ENCODE results near the gene POM121L2. TPM values are rescaled to one million over a fixed set of nuclear protein-coding genes. Genes with fewer than 3 reads are reported as not detected.

Gene POM121L2
- total RNA-seq, 1 donor from 2014 or later, result not detected

DNA sequence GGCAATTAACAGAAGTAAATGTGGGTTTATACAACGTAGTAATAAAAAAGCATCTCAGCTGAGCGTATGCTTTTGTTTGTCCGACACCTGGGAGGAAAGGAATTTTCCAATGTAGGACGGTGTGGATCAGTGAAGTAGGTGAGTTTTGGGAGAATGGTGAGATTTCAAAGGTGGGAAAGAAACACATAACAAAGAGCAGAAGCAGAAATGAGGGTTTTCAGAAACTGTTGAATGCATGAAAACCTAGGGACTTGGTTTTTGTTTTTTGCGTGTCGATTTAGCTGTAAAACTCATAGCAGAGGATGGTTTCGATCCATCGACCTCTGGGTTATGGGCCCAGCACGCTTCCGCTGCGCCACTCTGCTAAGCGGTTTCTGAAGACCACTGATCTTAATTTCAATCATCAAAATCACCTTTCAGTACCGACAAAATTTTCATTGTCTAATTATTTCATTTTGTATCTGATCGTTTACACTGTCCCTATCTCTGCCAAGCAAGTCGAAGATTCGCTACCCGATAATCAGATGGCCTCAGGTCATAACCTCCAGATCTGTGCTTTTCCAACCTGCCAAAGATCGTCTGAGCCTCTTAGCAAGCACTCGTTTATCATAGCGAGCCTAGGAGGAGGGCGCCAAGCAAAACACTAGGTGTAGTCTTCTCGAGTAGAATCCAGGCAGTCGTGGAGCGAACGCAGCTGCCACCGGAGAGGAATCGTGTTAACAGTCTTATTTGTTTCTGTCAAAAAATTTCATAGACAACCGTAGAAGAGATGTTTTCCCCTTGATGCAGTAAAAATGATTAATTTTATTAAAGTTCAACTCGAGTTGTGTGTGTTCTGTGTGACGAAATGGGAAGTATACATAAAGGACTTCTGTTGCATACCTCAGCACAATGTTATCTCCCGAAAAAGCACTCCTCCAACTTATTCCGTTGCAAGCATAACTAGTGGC lies 20.9 kb upstream of the POM121L2 start:
- no peaks in the 10 kb centered on the region for H3K36me3 ChIP-seq (ENCODE audit: control insufficient read depth, insufficient read depth, low read length)
- no peaks in the 10 kb centered on the region for H3K27me3 ChIP-seq (ENCODE audit: control insufficient read depth, insufficient read depth, low read length)
- peak overlapping the region; percentile 30 for H3K4me3 ChIP-seq (ENCODE audit: low read depth, low read length)
- peak; percentile 4 for DNase-seq (ENCODE audit: low read depth)
- TF ChIP-seq, protein P1, sequence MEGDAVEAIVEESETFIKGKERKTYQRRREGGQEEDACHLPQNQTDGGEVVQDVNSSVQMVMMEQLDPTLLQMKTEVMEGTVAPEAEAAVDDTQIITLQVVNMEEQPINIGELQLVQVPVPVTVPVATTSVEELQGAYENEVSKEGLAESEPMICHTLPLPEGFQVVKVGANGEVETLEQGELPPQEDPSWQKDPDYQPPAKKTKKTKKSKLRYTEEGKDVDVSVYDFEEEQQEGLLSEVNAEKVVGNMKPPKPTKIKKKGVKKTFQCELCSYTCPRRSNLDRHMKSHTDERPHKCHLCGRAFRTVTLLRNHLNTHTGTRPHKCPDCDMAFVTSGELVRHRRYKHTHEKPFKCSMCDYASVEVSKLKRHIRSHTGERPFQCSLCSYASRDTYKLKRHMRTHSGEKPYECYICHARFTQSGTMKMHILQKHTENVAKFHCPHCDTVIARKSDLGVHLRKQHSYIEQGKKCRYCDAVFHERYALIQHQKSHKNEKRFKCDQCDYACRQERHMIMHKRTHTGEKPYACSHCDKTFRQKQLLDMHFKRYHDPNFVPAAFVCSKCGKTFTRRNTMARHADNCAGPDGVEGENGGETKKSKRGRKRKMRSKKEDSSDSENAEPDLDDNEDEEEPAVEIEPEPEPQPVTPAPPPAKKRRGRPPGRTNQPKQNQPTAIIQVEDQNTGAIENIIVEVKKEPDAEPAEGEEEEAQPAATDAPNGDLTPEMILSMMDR (IDR thresholded peaks at IDR 0.05; ENCODE audit: insufficient read depth, low read length, poor library complexity, severe bottlenecking), result no peak

- DNase-seq (ENCODE audit: low read depth), result no peak
- no peaks in the 10 kb centered on the region for H3K27me3 ChIP-seq (ENCODE audit: control insufficient read depth, insufficient read depth, low read length)
- TF ChIP-seq, protein P1 (IDR thresholded peaks at IDR 0.05; ENCODE audit: insufficient read depth, low read length, poor library complexity, severe bottlenecking), result no peak
Measured at GRCh38 chr6:27327023-27327738, 15.1 kb upstream of the POM121L2 start.

GRCh38 chr6:27321901-27322300 lies 9.8 kb upstream of the POM121L2 start:
- H3K27me3 ChIP-seq (ENCODE audit: control insufficient read depth, insufficient read depth, low read length), result peaks cover 3% of the 10 kb centered on the region
- DNase-seq (ENCODE audit: low read depth), result no peak
- TF ChIP-seq, protein P1 (IDR thresholded peaks at IDR 0.05; ENCODE audit: insufficient read depth, low read length, poor library complexity, severe bottlenecking), result no peak
- no peaks in the 10 kb centered on the region for H3K36me3 ChIP-seq (ENCODE audit: control insufficient read depth, insufficient read depth, low read length)
- no peak overlapping the region for H3K4me3 ChIP-seq (ENCODE audit: low read depth, low read length)

More at GRCh38 chr6:27327023-27327738, 15.1 kb upstream of the POM121L2 start:
- Histone ChIP-seq H3K4me3 (ENCODE audit: low read depth, low read length) (no peak overlapping the region), H3K36me3 (ENCODE audit: control insufficient read depth, insufficient read depth, low read length) (no peaks in the 10 kb centered on the region)

DNA sequence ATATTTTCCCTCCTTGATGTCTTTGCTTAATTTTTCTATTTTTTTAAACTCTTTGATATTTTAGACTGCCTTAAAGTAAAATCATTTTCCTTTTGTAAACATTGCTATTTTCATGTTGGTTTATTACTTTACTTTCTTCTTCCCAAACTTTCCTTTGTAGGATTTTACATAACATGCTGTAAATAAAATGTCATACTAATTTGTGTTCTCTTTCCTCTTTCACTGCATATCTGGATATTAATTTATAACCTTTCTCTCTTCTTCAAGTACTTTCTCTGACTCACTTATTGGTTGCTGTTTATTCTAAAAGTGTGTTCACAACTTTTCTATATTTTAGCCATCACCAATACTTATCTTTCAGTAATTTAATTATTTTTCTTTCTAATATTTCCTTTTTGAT lies 9.3 kb upstream of the POM121L2 start:
- TF ChIP-seq, protein P1 (IDR thresholded peaks at IDR 0.05; ENCODE audit: insufficient read depth, low read length, poor library complexity, severe bottlenecking), result no peak
- no peak for DNase-seq (ENCODE audit: low read depth)
- H3K36me3 ChIP-seq (ENCODE audit: control insufficient read depth, insufficient read depth, low read length), result no peaks in the 10 kb centered on the region
- H3K27me3 ChIP-seq (ENCODE audit: control insufficient read depth, insufficient read depth, low read length), result peaks cover 3% of the 10 kb centered on the region
- H3K4me3 ChIP-seq (ENCODE audit: low read depth, low read length), result no peak overlapping the region

DNA sequence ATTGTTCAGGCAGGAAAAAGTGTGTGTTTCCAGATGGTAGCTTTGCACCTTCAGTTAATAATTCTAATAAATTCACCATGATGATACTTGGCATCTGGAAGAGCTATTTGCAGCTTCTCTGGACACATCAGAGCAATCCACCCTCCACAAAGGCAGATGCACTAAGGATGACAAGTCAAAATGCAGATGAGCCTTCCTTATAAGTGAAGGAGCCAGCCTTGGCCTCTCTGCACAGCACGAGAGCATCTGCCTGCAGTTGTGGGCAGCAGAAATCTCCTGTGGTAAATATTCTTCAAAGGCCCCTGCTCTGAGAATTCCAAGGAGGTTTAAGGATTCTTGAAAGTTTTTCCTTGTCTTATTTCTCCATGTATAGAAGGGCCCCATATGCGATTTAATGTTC lies 6.9 kb upstream of the POM121L2 start:
- Histone ChIP-seq H3K4me3 (ENCODE audit: low read depth, low read length) (no peak overlapping the region), H3K27me3 (ENCODE audit: control insufficient read depth, insufficient read depth, low read length) (peaks cover 3% of the 10 kb centered on the region), H3K36me3 (ENCODE audit: control insufficient read depth, insufficient read depth, low read length) (no peaks in the 10 kb centered on the region)
- TF ChIP-seq, protein P1 (IDR thresholded peaks at IDR 0.05; ENCODE audit: insufficient read depth, low read length, poor library complexity, severe bottlenecking), result no peak
- DNase-seq (ENCODE audit: low read depth), result no peak
